GM13977 (cell line): Measurements from ENCODE around the gene IL19.

Experiments used
- DNase-seq: peaks from one replicate; pipeline ENCODE4 v3.0.0; 2012; ENCODE audit warnings: low spot score
- in situ Hi-C: fragments of 300-500 bp; cut with MboI; formaldehyde crosslinking; loops from one replicate; pipeline ENCODE4 v1.12.0; 2022; ENCODE audit warnings: low sequenced_read_pairs, low pct_unique_long_range_greater_than_20kb, mixed read lengths, inconsistent platforms; ENCODE audit not compliant: unreplicated experiment
- TF ChIP-seq, protein P1 (sequence below): IDR thresholded peaks from 2 replicates; pipeline ENCODE4 v1.5.1; 2012; ENCODE audit warnings: mild to moderate bottlenecking, control low read depth; ENCODE audit not compliant: insufficient read depth; ENCODE audit errors: extremely low read depth, missing control alignments

The IL19 gene

DNA sequence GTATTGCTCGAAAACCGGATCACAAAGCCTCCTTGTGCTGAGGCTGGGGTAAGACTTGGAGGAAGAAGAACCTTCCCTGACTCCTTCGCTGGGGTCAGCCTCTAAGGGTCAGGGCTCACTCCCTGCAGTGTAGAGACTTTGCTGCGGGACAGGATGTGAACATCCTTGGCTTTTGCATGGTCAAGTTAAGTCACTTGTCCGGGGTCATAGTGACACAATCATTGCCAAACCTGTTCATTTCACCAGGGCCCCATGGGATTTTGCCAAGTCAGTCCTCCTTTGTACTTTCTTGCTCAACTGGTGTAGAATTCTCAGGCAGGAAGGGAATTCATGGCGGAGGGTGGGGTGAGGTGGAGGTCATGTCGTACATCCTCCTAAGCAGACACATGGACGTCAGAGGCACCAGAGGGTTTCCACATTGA lies 26.4 kb downstream of the IL19 start:
- in situ Hi-C loops = no loop called here
- TF ChIP-seq, protein P1, sequence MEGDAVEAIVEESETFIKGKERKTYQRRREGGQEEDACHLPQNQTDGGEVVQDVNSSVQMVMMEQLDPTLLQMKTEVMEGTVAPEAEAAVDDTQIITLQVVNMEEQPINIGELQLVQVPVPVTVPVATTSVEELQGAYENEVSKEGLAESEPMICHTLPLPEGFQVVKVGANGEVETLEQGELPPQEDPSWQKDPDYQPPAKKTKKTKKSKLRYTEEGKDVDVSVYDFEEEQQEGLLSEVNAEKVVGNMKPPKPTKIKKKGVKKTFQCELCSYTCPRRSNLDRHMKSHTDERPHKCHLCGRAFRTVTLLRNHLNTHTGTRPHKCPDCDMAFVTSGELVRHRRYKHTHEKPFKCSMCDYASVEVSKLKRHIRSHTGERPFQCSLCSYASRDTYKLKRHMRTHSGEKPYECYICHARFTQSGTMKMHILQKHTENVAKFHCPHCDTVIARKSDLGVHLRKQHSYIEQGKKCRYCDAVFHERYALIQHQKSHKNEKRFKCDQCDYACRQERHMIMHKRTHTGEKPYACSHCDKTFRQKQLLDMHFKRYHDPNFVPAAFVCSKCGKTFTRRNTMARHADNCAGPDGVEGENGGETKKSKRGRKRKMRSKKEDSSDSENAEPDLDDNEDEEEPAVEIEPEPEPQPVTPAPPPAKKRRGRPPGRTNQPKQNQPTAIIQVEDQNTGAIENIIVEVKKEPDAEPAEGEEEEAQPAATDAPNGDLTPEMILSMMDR = no peak
- DNase-seq = no peak

DNA sequence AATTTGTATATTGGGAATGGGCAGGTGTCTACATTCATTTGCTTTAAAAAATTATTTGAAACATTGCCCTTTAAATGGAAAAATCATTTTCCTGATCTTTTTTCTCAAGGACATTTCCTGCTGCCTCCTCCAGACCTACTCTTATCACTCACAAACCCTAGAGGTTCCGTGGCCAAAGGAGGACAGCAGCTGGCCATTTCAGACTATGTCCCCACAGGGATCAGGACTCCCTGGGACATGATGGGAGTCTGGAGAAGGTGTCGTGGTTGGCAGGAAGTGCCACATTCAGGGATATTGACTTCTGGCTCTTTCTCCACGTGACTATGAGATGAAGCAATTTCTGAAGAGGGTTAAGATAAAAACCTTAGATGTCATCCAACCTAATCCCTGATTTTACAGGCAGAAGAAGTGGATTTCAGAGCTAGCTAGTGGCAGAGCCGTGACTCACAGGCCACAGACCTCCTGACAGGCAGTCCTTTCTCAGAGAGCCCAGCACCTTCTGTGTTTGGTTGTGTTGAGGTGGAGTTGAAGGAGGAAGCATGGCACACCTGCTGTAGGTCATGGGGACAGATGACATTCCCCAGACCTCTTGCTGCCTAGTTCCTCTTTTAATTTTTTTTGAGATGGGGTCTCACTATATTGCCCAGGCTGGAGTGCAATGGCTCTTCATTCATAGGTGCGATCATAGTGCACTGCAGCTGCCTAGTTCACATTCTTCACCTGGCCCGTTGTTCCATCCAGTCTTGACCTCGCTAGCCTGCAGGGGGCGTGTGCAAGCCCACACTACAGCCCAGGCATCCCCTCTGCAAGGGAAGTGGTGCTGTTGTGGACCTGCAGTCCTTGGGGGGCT lies 27.2 kb downstream of the IL19 start:
- no peak for DNase-seq
- TF ChIP-seq, protein P1 = peak; percentile 83
- in situ Hi-C loops = no loop called here

DNA sequence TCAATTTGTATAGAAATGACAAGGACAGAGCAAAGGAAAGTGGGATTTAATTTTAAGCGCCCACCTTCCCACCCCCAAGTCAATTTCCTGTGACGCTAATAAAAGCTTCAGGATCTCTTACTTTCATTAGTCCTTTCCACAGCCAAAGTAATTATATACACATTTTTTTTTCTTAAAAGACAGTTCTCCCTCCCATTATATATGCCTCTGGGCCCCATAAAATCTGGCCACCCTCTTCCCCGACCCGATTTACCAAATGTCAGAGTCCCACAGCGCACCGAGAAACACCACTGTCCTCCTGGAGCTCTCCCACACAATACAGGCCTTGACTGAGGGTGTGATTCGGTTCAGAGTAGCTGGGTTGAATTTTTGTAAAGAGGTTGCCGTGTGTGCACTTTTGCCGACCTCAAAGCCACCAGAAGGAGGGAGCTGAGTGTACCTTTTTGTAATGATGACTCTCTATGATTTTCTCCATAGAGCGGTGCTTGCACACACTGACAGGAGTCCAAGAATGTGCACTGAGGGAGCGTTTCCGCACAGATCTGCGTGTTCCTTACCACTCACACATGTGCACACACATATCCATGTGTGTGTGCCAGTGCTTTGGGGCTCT lies 27.9 kb downstream of the IL19 start:
- no peak for DNase-seq
- in situ Hi-C loops = no loop called here
- TF ChIP-seq, protein P1 = no peak

DNA sequence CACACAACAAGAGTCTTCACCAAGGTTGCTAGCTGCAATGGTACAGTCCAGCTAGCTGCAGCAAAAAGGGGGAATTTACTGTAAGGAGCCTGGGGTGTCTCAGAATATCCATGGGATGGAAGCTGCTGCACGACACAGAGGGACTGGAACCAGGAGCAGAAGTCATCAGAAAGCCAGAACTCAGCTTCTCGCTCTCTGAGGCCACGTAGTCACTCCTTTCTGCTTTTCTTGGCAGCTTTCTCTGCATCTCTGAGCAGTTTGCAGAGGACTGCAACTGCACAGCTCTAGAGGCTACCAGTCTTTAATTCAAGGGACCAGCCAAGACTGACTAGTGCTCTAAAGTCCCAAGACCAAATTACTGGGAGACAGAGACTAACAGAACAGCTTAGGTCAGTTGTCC lies 28.7 kb downstream of the IL19 start:
- in situ Hi-C loops = no loop called here
- TF ChIP-seq, protein P1 = no peak
- no peak for DNase-seq

DNA sequence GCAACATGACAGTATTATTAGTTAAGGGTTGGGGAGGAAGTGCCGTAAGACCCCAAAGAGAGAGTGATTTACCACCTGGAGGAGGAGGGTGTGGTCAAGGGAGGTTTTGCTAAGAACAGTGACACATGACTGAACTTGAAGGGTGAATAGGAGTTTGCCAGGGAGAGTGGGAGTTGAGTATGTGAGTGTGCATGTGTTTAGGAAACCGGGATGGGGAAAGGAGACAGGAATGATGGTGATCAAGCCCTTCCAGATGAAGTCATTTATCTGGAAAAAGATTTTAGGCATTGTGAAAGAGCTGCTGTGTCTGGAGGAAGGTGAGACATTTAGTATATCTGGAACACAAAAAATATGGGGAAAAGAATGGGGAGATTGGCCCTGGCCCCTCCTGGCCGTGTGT lies 29.8 kb downstream of the IL19 start:
- DNase-seq = no peak
- in situ Hi-C loops = no loop called here
- TF ChIP-seq, protein P1 = no peak

DNA sequence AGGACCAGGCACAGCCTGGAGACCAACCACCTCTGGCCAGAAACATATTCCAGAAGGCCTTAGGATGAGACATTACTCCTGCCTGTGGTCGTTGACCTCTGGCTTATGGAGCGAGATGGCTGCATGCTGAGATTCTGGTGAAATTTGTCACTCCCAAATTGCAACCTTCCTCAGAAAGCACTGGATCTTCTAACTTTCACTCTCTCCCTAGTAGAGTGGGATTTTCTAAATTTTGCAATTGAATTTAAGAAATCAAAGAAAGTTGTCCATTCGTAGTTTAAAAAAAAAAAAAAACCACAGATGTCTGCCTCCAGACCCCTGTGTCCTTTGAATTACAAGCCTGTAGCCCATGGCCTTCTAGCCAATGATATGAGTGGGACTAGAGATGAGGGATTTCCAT lies 30.3 kb downstream of the IL19 start:
- DNase-seq = no peak
- in situ Hi-C loops = no loop called here
- TF ChIP-seq, protein P1 = no peak
